Naive thymus-derived CD8-positive, alpha-beta T cell (primary cell): ENCODE measurements around the gene DENR. TPM values are rescaled to one million over a fixed set of nuclear protein-coding genes. Genes with fewer than 3 reads are reported as not detected.
"Not testable (repeated sequence)": the region's sequence is repeated elsewhere in the genome, so short reads cannot be mapped to it uniquely, and the experiment has no call there.

Experiments used
- ATAC-seq, 2 donors: fragments of 150-1000 bp; cut with Tn5 transposase in 1 of 2; sonication (Bioruptor Pico), chemical (Tn5 transposase) in 1 of 2; 1 replicate in 1 of 2; 2 replicates in 1 of 2; pipeline ENCODE4 v1.10.0; 2021; ENCODE audit warnings: mild to moderate bottlenecking in 2 of 2, moderate library complexity in 2 of 2
- POLR2A ChIA-PET: fragments of 350-600 bp; sonication (Branson Sonifier 250); formaldehyde crosslinking; loops from one replicate; lab custom pipeline; 2021; ENCODE audit warnings: antibody characterized with exemption; lab: Charles Lee
- DNase-seq, 10 donors: peaks; one replicate each; pipeline versions ENCODE4 v3.0.0 to v3.0.0-alpha.2; 2020 to 2022
- H3K27ac Mint-ChIP-seq, 10 donors: one replicate each; pipeline ENCODE4 v1.8.0; 2020 to 2022; ENCODE audit warnings: mild to moderate bottlenecking in 10 of 10, mixed read lengths in 10 of 10, moderate library complexity in 4 of 10, inconsistent platforms in 1 of 10
- H3K27me3 Mint-ChIP-seq, 5 donors: one replicate each; pipeline ENCODE4 v1.8.0; 2021 to 2022; ENCODE audit warnings: mixed read lengths in 5 of 5
- H3K36me3 Mint-ChIP-seq, 3 donors: one replicate each; pipeline ENCODE4 v1.8.0; 2020 to 2022; ENCODE audit warnings: mixed read lengths in 3 of 3, mild to moderate bottlenecking in 2 of 3, inconsistent platforms in 1 of 3
- H3K4me1 Mint-ChIP-seq, 4 donors: one replicate each; pipeline ENCODE4 v1.8.0; 2021 to 2022; ENCODE audit warnings: mixed read lengths in 4 of 4
- H3K4me3 Mint-ChIP-seq, 10 donors: one replicate each; pipeline ENCODE4 v1.8.0; 2020 to 2022; ENCODE audit warnings: mild to moderate bottlenecking in 10 of 10, mixed read lengths in 10 of 10, moderate library complexity in 6 of 10, inconsistent platforms in 1 of 10
- H3K9me3 Mint-ChIP-seq, 9 donors: one replicate each; pipeline ENCODE4 v1.8.0; 2020 to 2022; ENCODE audit warnings: mixed read lengths in 9 of 9, mild to moderate bottlenecking in 3 of 9, inconsistent platforms in 1 of 9, moderate library complexity in 1 of 9
- polyA plus RNA-seq, 3 donors: library from polyadenylated mRNA; unstranded; fragments of 300-500 nt; fragmentation: Illumina TruSeq; gene quantifications; one replicate each; pipeline ENCODE4 v1.2.3, GENCODE V29; 2021
- total RNA-seq, 8 experiments: library from RNA in 2 of 8; stranded (reverse) in 2 of 8; gene quantifications; one replicate each; pipeline ENCODE4 v1.2.3 and lab custom pipeline; 2021 to 2026

Gene DENR, protein sequence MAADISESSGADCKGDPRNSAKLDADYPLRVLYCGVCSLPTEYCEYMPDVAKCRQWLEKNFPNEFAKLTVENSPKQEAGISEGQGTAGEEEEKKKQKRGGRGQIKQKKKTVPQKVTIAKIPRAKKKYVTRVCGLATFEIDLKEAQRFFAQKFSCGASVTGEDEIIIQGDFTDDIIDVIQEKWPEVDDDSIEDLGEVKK
- total RNA-seq (10 to 100 TPM; 51.6 to 52.6 TPM), polyA plus RNA-seq (10 to 100 TPM; 68.0 to 79.9 (median 78.3) TPM), total RNA-seq (lab: John Stamatoyannopoulos, UW) (47.2 to 123 (median 84.2) reads per million in 6 experiments)

DNA sequence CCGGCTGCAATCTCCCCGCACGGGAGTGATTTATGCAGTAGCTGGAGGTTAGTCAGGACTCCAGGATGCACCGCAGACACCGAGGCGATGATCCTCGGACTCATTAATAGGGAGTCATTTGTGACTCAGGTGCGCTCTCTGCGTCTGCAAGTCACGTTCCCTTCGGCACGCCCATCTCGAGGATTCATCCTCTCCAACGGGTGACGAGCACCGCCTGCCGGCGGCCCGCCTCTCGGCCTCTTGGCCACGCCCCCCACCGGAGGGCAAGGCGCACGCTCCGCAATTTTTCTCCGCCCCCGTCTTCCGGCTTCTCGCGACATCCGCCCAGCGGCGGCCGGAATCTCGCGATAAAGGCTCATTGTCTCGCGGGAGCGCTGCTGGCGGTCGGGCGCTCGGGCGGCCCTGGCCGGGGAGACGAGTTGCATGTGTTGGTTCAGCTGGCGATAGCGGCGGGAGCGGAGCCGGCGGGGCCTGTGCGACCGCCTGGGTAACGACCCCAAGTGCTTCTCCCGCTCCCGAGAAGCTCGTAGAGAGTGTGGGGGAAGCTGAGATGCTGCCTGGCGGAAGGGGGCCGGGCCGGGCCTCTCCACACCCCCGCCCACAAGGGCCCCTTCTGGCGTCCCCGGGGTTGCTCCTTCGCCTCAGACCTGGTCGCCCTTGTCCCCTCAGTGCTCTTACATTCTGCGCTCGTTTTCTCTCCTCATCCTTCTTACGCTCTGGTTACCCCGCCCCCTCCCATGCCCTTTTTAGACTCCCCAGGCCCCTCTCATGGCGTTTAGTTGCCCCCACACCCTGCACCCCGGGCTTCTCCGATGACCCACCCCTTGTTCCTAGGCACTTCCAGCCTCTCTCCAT is at the start of gene DENR:
TSS of gene DENR (plus strand) at position 361 of the 855 bp plus-strand sequence. CDS start 878 bp downstream, outside the sequence.
- DNase-seq (peak; percentile 98 to 100 (median 99)), ATAC-seq (peak; percentile 92 to 94)
- Mint-ChIP-seq H3K4me1 (peaks cover 22 to 56% (median 51%) of the 10 kb centered on the region in 4 donors), H3K9me3 (no peaks in the 10 kb centered on the region), H3K4me3 (peak within 1 kb of the TSS; percentile 87 to 98 (median 96)), H3K27ac (peak within 1 kb of the TSS; percentile 91 to 99 (median 96)), H3K36me3 (peaks cover 1 to 42% (median 5%) of the 10 kb centered on the region in 3 donors), H3K27me3 (no peaks in the 10 kb centered on the region)
- POLR2A ChIA-PET: interaction anchor here (0.6 to 2.5 kb wide), 14 partner anchors 13 to 480 kb away, joined by 3 to 14 read pairs (median 5); partner anchors contain the start of genes HIP1R, KNTC1, MPHOSPH9 and RSRC2

DNA sequence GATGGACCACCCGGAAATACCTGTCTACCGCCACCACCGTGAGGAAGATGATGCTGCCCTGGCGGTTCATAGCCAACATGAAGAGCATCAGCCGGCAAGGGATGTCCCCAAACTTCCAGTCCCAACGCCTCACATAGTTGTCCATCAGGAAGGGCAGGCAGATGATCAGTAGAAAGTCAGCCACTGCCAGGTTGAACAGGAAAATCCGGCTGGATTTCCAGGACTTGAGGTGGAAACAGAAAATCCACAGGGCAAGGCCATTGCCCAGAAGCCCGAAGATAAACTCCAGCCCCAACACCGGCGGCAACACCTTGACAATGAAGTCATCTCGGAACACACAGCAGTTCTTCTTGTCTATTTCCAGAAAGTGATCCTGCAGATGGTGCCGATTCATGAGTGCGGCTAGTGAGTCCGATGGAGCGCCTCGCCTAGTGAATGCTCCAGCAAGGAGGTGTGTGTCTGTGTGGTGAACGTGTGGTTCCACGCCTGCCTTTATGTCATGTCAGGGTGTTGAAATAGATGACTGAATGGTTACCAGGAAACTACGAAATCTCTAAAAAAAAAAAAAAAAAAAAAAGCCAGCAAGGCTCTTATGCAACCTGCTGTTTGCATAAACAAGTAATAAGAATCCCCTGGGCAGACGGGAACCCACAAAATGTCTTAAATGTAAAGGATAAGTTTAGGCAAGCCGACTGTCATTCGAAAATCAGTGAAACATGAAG is 49.6 kb upstream of the DENR start, which contains the start of gene HCAR2:
TSS of gene HCAR2 (minus strand) at position 468 of the 722 bp plus-strand sequence. CDS start at position 394, 74 bp downstream.
- H3K27me3 Mint-ChIP-seq, H3K4me3 Mint-ChIP-seq, ATAC-seq, H3K36me3 Mint-ChIP-seq, DNase-seq, H3K9me3 Mint-ChIP-seq, POLR2A ChIA-PET, H3K4me1 Mint-ChIP-seq: not testable (repeated sequence)
- H3K27ac Mint-ChIP-seq: peak within 1 kb of the TSS in 1 of 10 donors; percentile 18

DNA sequence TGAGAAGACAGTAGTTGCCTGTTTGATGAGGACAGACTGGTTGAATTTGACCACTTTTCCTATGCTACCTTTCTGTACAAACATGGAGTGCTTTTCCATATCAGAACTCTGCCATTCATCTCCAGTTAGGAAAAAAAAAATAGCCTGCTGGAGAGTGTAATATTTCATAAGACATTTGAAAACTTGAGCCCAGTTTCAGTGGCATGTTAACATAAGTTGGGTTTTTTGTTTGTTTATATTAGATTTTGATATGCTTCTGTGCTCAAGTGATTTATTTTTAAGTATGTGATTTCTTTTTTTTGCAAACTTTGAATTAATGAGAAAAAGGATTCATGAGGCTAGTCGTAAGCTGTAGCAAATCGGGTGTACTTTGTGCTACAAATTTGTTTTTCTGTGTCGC is 48.8 kb upstream of the DENR start:
- H3K36me3 Mint-ChIP-seq, H3K4me1 Mint-ChIP-seq, POLR2A ChIA-PET, H3K27me3 Mint-ChIP-seq, H3K4me3 Mint-ChIP-seq, H3K27ac Mint-ChIP-seq, ATAC-seq, DNase-seq, H3K9me3 Mint-ChIP-seq: not testable (repeated sequence)

DNA sequence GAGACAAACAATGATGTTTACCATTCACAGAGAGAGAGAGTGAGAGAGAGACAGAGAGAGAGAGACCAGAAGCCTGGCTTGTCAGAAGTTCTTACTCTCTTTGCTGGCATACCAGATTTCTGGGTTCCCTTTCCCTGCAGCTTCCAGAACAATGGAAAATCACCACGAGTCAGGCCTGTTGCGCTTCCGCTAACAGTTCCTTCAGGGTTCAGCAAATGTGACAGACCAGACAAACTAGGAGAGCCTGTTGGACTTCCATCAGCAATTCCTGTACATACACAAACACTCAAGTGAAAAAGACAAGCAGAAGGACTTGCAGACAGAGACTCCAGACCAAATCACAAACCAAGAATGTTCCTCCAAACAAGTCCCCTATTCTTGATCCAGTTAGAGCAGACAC is 43.3 kb upstream of the DENR start:
- DNase-seq, POLR2A ChIA-PET, H3K4me1 Mint-ChIP-seq, H3K36me3 Mint-ChIP-seq, H3K27me3 Mint-ChIP-seq, ATAC-seq, H3K27ac Mint-ChIP-seq, H3K4me3 Mint-ChIP-seq, H3K9me3 Mint-ChIP-seq: not testable (repeated sequence)

DNA sequence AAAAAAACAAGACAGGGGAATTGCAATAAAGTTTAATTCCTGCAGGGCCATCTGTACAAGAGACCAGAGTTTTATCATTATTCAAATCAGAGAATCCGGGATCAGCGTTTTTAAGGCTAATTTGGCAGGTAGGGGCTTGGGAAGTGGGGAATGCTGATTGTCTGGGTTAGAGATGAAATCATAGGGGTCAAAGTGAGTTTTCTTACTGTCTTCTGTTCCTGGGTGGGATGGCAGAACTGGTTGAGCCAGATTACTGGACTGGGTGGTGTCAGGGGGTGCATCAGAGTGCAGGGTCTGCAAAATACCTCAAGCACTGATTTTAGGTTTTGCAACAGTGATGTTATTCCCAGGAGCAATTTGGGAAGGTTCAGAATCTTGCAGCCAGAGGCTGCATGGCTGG is 42.3 kb upstream of the DENR start:
- ATAC-seq, H3K4me3 Mint-ChIP-seq, H3K27ac Mint-ChIP-seq, H3K9me3 Mint-ChIP-seq, H3K4me1 Mint-ChIP-seq, H3K36me3 Mint-ChIP-seq, H3K27me3 Mint-ChIP-seq, DNase-seq, POLR2A ChIA-PET: not testable (repeated sequence)

DNA sequence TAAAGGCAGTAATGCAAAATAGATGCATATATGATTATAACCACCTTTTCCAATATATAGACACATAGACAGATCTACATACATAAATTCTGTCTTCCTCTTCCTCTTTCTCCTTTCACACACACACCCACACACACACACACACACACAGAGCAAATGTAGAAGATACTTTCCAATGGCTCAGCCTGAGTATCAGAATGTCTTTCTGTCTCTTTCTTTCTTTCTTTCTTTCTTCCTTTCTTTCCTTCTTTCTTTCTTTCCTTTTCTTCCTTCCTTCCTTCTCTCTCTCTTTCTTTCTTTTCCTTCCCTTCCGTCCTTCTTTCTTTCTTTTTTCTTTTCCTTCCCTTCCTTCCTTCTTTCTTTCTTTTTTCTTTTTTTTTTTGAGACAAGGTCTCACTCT is 41.4 kb upstream of the DENR start:
- DNase-seq, H3K4me1 Mint-ChIP-seq, ATAC-seq, H3K9me3 Mint-ChIP-seq, H3K36me3 Mint-ChIP-seq, H3K4me3 Mint-ChIP-seq, H3K27me3 Mint-ChIP-seq, POLR2A ChIA-PET: not testable (repeated sequence)
- peak overlapping the region in 2 of 10 donors; percentile 36 to 53 for H3K27ac Mint-ChIP-seq

DNA sequence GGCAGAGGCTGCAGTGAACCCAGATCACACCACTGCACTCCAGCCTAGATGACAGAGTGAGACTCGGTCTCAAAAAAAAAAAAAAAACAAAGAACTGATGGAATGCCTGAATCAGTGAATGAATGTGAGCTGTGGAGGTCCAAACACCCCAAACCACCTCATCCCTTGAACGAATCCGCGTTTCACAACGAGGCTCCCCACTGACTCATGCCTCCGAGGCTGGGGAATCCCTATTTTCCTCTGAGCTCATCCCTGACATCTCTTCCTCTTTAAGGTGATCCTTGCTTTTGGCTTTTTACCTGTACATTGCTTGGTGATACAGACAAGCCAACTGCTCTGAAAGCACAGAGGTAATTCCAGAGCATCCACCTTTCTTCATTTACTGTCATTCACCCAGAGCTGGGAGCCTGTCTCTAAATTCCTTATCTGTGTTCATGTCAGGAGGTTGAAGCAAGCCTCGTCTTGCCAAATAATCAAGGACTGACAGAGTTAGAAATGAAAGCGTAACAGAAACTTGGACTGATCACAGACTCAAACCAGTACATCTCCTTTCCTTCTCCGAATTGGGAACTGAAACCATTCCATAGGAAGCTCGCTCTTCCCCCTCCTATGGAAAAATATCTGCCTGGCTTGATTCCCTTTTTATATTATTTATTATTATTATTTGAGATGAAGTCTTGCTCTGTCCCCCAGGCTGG is 39.0 kb upstream of the DENR start:
- H3K4me3 Mint-ChIP-seq, H3K9me3 Mint-ChIP-seq, H3K27me3 Mint-ChIP-seq, H3K27ac Mint-ChIP-seq, ATAC-seq, H3K4me1 Mint-ChIP-seq, DNase-seq, POLR2A ChIA-PET, H3K36me3 Mint-ChIP-seq: not testable (repeated sequence)

DNA sequence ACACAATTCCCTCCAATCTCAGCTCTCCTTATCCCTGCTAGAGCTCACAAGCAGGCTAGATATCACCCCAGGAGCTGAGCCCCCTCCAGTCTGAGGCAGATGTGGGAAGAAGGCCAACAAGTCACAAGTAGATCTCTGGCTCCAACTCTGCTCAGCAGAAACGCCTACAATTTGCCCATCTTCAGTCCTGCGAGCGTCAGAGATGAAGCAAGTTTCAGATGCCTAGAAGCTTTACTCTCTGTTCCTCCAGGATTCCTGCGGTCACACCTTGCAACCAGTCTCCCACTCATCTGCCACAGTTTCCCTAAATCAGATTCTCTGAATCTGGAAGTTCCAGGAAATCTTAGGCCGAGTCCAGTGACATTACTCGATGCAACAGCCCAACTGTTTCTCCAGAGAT is 37.4 kb upstream of the DENR start:
- H3K4me3 Mint-ChIP-seq: peak overlapping the region in 1 of 10 donors; percentile 42
- H3K9me3 Mint-ChIP-seq, H3K36me3 Mint-ChIP-seq, H3K27ac Mint-ChIP-seq, DNase-seq, H3K27me3 Mint-ChIP-seq, POLR2A ChIA-PET, ATAC-seq, H3K4me1 Mint-ChIP-seq: not testable (repeated sequence)

DNA sequence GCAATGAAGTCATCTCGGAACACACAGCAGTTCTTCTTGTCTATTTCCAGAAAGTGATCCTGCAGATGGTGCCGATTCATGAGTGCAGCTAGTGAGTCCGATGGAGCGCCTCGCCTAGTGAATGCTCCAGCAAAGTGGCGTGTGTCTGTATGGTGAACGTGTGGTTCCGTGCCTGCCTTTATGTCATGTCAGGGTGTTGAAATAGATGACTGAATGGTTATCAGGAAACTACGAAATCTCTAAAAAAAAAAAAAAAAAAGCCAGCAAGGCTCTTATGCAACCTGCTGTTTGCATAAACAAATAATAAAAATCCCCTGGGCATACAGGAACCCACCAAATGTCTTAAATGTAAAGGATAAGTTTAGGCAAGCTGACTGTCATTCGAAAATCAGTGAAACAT is 36.0 kb upstream of the DENR start, which contains the start of gene HCAR3:
TSS of gene HCAR3 (minus strand) at position 154 of the 400 bp plus-strand sequence. CDS start at position 80, 74 bp downstream.
- H3K9me3 Mint-ChIP-seq, POLR2A ChIA-PET, DNase-seq, H3K36me3 Mint-ChIP-seq, H3K27me3 Mint-ChIP-seq, H3K4me1 Mint-ChIP-seq, H3K27ac Mint-ChIP-seq, ATAC-seq: not testable (repeated sequence)
- H3K4me3 Mint-ChIP-seq: peak within 1 kb of the TSS in 1 of 10 donors; percentile 19

DNA sequence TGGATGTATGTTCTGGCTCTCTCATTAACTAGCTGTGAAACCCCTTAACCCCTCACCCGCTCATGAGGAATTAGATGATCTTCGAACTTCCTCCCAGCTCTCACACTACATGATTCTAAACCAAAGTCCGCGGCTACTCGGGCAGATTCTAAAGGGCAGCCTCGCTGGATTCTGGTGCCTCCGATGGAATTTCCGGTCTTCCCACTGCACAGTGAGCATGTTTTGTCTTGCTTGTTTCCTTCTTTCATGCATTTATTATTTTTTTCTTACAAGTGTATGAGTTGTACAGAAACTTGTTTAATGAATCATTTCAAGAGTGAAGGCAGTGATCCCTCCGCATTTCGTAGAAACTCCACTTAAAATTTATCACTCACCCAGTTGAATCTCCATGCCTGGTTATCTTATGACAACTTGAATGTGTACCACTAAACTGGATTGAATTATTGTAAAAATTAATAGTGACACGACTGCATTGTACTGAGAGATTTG is 31.5 kb upstream of the DENR start:
- Mint-ChIP-seq H3K9me3 (no peaks in the 10 kb centered on the region), H3K4me1 (peaks cover 0 to 14% (median 1%) of the 10 kb centered on the region in 4 donors), H3K36me3 (no peaks in the 10 kb centered on the region), H3K4me3 (no peak overlapping the region), H3K27me3 (peaks cover 0 to 2% (median 0%) of the 10 kb centered on the region in 5 donors), H3K27ac (no peak overlapping the region)
- ATAC-seq (no peak), DNase-seq (no peak)
- POLR2A ChIA-PET: interaction anchor here (0.6 kb wide), 1 partner anchor 184 kb away, joined by 4 read pairs; no protein-coding TSS in a partner anchor

DNA sequence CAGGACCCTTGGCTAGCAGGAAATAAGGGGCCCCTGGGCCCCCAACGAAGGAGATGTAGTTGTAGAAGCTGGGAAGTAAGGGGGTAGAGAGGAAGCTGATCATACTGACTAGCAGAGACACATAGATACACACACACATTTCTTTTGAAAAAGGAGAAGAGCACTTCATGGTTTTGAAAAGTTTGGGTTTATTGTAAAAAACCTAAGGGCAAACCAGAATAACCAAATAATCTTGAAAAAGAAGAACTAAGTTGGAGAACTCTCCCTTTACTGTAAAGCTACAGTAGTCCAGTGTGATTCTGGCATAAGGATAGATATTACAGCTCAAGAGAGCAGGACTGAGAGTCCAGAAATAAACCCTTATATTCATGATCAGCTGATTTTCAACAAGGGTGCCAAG is 30.2 kb upstream of the DENR start:
- Mint-ChIP-seq H3K27me3 (peaks cover 0 to 1% (median 0%) of the 10 kb centered on the region in 5 donors), H3K4me1 (peaks cover 0 to 18% (median 1%) of the 10 kb centered on the region in 4 donors), H3K36me3 (no peaks in the 10 kb centered on the region), H3K27ac (no peak overlapping the region), H3K4me3 (no peak overlapping the region), H3K9me3 (no peaks in the 10 kb centered on the region)
- no peak for ATAC-seq
- no peak for DNase-seq
- POLR2A ChIA-PET: no interaction called here
